Neutrophil (primary cell): ENCODE results near the gene GJC2.

Source experiments
- H3K27ac ChIP-seq: fragments of 200-600 bp; sonication (generic); 2 replicates; pipeline ENCODE4 v1.5.1; 2016; ENCODE audit warnings: mild to moderate bottlenecking, moderate library complexity
- H3K27me3 ChIP-seq: fragments of 200-600 bp; sonication (generic); 2 replicates; pipeline ENCODE4 v1.6.0; 2016; ENCODE audit warnings: mild to moderate bottlenecking
- H3K36me3 ChIP-seq: fragments of 200-600 bp; sonication (generic); 2 replicates; pipeline ENCODE4 v1.5.1; 2017
- H3K4me1 ChIP-seq, 2 experiments: fragments of 200-600 bp in 1 of 2; sonication (generic) in 1 of 2; 1 replicate in 1 of 2; 2 replicates in 1 of 2; pipeline versions ENCODE4 v1.5.1 to v1.6.1; 2013 to 2016; ENCODE audit warnings: low read depth in 1 of 2, low read length in 1 of 2, mild to moderate bottlenecking in 1 of 2, moderate library complexity in 1 of 2; ENCODE audit not compliant: control insufficient read depth in 1 of 2, insufficient read depth in 1 of 2
- H3K4me3 ChIP-seq, 2 experiments: fragments of 200-600 bp in 1 of 2; sonication (generic) in 1 of 2; 1 replicate in 1 of 2; 2 replicates in 1 of 2; pipeline ENCODE4 v1.5.1; 2013 to 2016; ENCODE audit warnings: low read depth in 1 of 2, low read length in 1 of 2, mild to moderate bottlenecking in 1 of 2, moderate library complexity in 1 of 2
- H3K9me3 ChIP-seq: fragments of 200-600 bp; sonication (generic); 2 replicates; pipeline ENCODE4 v1.5.1; 2016
- CTCF ChIP-seq: fragments of 200-600 bp; sonication (generic); IDR thresholded peaks from 2 replicates; pipeline ENCODE4 v1.5.1; 2016; ENCODE audit warnings: antibody characterized with exemption

The GJC2 gene

GRCh38 chr1:228107636-228108035 is 42.1 kb upstream of the GJC2 start:
- Histone ChIP-seq H3K4me3 (no peak overlapping the region), H3K4me1 (peaks cover 32 to 36% of the 10 kb centered on the region in 2 experiments), H3K36me3 (peaks cover 14% of the 10 kb centered on the region), H3K9me3 (no peaks in the 10 kb centered on the region), H3K27me3 (no peaks in the 10 kb centered on the region), H3K27ac (no peak overlapping the region)
- no peak for TF ChIP-seq CTCF

GRCh38 chr1:228108055-228108690 is 41.6 kb upstream of the GJC2 start:
- H3K4me1 ChIP-seq: peaks cover 31 to 32% of the 10 kb centered on the region in 2 experiments

GRCh38 chr1:228108742-228109072 is 41.0 kb upstream of the GJC2 start:
- Histone ChIP-seq H3K27me3 (no peaks in the 10 kb centered on the region), H3K36me3 (peaks cover 14% of the 10 kb centered on the region), H3K9me3 (no peaks in the 10 kb centered on the region), H3K27ac (peak overlapping the region; percentile 83), H3K4me1 (peaks cover 26 to 28% of the 10 kb centered on the region in 2 experiments), H3K4me3 (peak overlapping the region; percentile 85 to 92)
- no peak for TF ChIP-seq CTCF

More at GRCh38 chr1:228108055-228108690, 41.6 kb upstream of the GJC2 start:
- H3K27me3 ChIP-seq: no peaks in the 10 kb centered on the region
- peaks cover 14% of the 10 kb centered on the region for H3K36me3 ChIP-seq
- peak overlapping the region; percentile 85 to 92 for H3K4me3 ChIP-seq
- H3K9me3 ChIP-seq: no peaks in the 10 kb centered on the region
- H3K27ac ChIP-seq: peak overlapping the region; percentile 83
- no peak for TF ChIP-seq CTCF

- Histone ChIP-seq H3K4me3 (peak within 1 kb of the TSS; percentile 85 to 92), H3K4me1 (peaks cover 20 to 22% of the 10 kb centered on the region in 2 experiments), H3K27ac (peak within 1 kb of the TSS; percentile 83), H3K27me3 (no peaks in the 10 kb centered on the region), H3K36me3 (peaks cover 14% of the 10 kb centered on the region), H3K9me3 (no peaks in the 10 kb centered on the region)
- peak; percentile 55 for TF ChIP-seq CTCF
Measured at GRCh38 chr1:228109073-228109961, 40.4 kb upstream of the GJC2 start, which contains the start of gene MRPL55. Gene MRPL55 (minus strand): TSS chr1:228109299. CDS start chr1:228108260, 1,039 bp downstream.

GRCh38 chr1:228109962-228110488 is 39.7 kb upstream of the GJC2 start:
- no peak for TF ChIP-seq CTCF
- Histone ChIP-seq H3K4me1 (peaks cover 19 to 21% of the 10 kb centered on the region in 2 experiments), H3K4me3 (peak overlapping the region; percentile 85 to 92)

More at GRCh38 chr1:228109962-228110488, 39.7 kb upstream of the GJC2 start:
- H3K27ac ChIP-seq: peak overlapping the region; percentile 83
- peaks cover 14% of the 10 kb centered on the region for H3K36me3 ChIP-seq
- no peaks in the 10 kb centered on the region for H3K9me3 ChIP-seq
- H3K27me3 ChIP-seq: no peaks in the 10 kb centered on the region
